GM18499 (cell line): Measurements from ENCODE around the gene LYVE1.
A peak's percentile ranks its signal among the peaks of the same experiment; 100 is the strongest.

Experiments
- ATAC-seq: cut with Tn5 transposase; IDR thresholded peaks from one replicate; pipeline ENCODE4 v1.9.1; 2021; ENCODE audit warnings: moderate number of reproducible peaks; ENCODE audit not compliant: insufficient read depth, unreplicated experiment

LYVE1 gene

DNA sequence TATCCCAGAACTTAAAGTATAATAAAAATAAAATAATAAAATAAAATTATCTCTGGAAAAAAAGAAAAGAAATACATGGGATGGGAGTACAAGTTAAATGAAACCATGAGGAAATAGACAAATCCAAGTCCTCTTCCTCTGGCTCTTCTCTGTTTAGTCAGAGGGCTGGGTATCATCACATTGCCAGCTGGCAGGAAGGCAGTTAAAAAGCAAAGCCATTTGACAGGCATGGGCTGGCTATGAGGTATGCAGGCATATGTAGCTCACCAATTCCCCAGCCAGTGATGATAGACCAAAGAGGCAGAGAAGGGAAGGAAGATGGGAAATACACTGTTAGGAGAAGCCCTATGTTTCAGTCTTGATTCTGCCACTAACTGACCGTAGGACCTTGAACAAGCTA, 6.5 kb downstream of the LYVE1 start:
- no peak for ATAC-seq

DNA sequence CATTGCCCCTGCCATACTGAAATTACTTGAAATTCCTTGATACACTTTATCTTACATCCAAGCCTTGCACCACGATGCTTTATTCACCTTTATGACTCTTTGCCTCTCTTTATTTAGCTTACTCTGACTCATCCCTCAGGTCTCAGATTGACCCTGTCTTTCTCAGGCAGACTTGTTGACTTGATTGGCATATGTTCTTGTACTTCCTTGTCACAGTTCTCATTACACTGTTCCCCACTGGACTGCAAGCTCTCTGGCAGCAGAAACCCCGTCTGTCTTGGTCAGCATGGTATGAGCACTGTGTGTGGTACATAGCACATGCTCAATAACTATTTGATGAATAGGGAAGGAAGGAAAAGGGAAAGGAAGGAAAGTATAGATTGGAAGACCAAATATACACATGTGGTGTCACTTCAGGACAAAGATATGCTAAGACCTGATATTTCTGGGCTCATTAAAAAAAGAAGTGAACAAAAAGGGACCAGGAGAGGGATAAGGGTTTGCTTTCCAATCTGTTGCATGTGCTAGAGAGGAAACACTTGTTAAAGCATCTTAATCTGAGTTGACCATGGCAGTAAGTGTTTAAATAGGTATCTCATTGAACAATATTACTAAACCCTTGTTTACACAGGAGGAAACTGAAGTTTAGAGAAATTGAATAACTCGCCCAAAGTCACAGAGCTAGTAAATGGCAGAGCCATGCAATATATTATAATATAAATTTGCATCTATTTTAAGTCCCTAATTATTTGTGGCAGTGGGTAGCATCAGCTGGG, 7.2 kb downstream of the LYVE1 start:
- ATAC-seq: no peak

DNA sequence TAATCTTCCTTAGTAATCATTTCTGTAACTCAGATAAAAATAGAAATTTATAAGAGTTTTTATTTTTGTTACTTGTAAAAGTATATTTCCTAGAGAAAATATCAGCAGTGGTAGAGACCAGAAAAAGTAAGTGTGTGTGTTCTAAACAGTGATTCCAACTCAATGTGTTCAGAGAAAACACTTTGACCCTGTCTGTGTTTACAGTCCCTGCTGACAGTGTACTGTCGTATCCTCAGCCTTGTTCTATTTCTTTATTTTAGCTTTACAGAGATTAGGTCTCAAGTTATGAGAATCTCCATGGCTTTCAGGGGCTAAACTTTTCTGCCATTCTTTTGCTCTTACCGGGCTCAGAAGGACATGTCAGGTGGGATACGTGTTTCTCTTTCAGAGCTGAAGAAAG, 10.2 kb downstream of the LYVE1 start:
- no peak for ATAC-seq

DNA sequence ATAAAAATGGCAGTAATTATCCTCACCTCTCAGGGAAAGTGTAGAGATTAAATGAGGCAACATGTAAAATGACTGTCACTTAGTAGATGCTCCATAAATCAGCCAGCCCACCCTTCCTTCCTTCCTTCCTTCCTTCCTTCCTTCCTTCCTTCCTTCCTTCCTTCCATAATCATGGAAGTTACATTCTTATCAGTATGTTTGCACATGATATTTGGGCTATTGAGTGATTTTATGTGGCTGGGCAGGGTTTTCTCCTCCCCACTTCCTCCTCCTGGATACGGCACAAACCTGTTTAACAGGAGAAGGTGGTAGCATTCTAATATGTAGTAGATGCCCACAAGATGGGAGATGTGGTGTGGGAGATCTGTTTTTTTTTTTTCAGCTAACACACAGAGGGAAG, 11.9 kb downstream of the LYVE1 start:
- ATAC-seq: no peak

DNA sequence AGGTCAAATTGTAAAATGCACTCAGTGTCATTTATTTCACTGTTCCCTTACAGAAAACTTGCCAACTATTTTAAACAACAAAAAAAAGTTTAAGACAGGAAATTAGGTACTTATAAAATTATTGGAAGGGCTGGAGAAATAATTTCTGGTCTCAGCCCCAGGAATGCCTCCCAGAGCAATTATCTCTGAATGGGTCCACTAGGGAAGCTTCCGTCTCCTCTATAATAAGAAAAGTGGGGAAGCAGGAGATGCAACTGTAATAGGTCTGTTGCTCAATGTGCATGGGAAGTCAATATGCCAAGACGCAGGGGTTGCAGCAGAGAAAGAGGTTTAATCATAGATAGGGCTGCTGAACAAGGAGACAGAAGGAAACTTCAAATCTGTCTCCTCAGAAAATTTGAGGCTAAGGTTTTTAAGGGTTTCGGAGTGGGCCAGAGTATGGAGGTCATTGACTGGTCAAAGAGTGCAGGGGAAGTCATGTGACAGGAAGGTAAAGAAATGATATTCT, 16.6 kb downstream of the LYVE1 start:
- no peak for ATAC-seq

DNA sequence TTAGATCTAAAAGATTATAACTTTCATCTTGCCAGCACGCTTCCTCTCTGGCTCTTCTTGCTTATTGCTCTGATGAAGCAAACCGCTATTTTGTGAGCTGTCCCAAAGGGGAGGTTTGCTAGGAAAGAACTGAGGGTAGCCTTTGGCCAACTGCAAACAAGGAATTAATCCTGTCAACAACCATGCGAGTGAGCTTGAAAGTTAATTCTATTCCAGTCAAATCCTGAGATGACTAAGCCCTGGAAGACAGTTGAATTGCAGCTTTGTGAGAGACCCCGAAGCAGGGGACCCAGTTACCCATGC, 17.2 kb downstream of the LYVE1 start:
- no peak for ATAC-seq

DNA sequence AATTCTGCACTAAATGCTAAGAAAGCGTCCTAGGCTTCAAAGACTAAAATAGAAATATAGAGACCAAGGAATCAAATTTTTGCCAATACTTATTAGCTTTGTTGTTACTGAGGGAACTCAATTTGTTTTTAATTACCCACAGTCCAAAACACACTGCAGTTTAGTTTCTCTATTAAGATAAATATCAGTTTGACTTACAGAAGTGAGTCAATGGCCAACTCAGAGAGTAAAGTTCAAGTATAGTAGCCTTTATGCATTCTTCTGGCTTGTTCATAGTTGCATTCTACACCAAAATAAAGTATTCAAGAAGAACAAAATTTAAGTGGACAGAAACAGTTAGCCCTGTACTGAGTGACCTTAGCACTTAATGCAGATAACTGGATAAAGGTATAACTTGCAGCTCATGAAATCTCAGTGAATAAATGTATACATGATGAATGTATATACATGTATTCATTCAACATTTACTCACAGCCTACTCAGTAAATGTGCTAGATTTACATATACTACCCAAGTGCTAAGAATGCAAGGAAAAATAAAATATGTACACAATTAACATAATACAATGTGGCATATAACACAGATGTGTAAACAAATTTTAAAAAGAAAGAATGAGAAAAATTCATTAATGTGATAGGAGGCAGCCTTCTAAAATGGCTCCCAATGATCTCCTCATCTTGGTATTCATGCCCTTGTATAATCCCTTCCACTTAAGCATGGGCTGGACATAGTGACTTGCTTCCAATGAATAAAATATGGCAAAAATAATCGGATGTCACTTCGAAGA, 17.8 kb downstream of the LYVE1 start:
- ATAC-seq: no peak

DNA sequence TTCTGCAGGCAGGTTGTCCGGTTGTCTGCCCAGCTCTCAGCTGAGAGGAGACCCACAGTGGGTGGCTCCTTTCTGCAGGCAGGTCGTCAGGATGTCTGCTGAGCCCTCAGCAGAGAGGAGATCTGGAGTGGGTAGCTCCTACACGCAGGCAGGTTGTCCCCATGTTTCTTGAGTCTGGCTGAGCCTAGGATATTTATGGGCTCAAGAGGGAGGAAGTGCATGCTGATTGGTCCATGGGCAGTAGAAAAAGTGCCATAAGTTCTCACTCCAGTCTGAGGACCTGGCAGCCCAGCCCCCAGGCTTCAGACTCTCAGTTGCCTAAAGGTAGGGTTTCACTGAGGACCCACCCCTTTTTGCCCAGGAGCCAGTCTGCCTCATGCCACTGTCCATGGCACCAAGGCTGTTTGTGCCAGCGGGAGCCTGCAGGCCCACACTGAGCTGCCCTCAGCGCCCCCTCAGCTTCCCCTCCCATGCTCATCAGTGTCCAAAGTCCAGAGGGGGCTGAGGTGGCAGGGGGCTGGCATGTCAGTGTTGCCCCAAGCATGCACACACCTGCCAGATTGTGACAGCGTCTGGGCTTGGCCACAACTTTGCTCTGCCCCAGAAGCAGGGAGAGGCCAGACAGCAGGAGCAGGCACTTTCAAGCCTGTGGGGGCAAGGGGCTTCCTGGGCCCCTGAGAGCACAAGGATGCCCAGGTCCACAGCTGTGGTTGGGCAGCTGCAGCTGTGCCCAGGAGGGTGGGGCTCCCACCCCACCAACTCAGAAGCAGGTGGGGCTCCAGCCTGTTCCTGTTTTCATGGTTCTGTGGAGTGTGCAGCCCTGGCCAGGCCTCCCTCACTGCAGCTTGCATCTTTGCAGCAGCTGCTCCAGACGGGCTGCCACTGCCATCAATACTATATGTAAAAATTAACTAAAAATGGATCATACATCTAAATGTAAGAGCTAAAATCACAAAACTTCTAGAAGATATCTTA, 23.7 kb downstream of the LYVE1 start:
- ATAC-seq: no peak

DNA sequence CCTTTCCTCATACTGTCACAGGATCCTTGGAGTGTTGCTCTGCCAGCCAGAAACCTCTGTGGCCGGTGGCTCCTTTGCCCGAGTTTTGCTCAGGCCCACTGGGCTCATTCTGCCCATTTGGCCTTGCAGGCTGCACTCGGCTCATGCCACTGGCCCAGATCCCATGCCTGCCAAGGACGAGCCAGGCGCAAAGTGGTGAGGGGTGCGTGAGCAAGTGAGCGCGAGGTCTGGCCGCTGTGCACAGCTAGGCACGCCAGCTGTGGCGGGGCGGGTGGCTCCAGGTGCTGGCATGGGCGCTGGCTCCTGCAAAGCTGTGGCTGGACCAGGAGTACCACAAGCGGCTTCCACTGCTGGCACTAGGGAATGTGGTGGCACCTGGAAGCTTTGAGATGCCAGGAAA, 24.7 kb downstream of the LYVE1 start:
- no peak for ATAC-seq

DNA sequence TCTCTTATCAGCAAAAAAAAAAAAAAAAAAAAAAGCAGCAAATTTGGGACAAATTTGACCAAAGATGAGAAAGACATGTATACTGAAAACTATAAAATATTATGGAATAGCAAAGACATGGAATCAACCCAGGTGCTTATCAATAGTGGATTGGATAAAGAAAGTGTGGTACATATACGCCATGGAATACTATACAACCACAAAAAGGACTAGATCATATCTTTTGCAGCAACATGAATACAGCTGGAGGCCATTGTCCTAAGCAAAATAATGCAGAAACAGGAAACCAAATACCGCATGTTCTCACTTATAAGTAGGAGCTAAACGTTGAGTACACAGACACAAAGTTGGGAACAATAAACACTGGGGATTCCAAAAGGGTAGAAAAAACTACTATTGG, 25.7 kb downstream of the LYVE1 start:
- no peak for ATAC-seq

DNA sequence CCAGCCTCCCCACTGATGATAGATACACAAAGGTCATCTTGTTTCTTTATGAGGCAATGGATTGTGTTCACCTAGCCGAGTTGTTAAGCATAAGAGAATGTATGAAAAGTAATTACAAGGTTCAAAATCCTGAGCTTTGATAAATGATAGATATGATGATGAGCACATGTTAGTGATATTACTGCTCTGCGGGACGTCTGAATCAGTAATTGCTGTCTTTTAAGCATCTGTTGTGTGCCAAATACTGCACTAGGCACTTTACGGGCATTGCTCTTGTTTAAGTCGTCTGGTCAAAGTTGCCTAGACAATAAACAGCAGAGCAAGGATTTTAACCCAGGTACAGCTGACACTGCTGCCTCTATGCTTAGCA, 26.9 kb downstream of the LYVE1 start:
- ATAC-seq: no peak

DNA sequence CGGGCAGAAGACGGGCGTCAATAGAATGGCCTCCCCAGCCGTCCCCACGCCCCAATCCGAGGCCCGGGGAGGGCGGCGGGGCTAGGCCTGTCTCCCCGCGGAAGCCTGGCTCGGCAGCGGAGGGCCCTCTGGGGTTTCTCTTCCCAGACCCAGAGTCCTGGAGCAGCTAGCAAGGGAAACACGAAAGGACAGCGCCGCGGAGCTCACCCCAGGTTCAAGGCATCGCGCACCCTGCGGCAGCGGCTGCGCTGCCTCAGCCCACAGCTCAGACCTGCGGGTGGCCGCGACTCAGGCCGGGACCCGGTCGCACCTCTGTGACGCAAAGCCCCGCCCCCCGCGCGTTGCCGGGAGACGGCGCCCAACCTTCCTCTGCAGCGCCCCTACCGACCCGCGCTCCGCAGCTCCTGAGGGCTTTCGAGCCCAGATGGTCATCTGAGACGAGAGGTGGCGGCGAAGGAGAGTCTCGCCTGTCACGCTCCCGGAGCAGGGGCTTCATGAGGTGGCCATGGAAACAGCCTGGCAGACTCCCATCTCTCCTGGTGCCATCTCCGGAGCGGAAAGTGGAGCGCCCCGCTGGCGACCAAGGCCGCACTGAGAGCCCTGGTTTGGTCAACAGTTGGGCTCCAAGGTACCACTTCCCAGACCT, 27.4 kb downstream of the LYVE1 start, which contains the start of gene RNF141:
Gene RNF141, minus strand, starts transcription at position 273 of the 646 bp plus-strand sequence. CDS start 7,029 bp downstream, outside the sequence.
- peak; percentile 85 for ATAC-seq

DNA sequence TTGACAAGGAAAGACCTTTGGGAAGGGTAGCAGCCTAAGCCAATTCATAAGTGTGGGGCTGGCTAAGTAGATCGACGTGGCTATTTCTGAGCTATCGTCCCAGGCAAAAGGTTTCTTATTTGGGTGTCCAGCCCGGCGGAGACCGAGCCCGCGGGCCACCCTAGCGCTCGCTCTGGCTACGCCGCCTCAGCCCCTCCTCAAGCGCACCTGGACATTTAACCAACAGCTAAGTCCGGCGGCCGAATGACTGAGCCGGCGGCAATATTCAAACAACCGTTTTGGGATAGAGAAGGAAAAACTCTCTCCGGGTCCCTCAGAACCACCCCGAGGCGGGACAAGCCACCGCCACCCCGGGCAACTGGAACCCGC, 27.9 kb downstream of the LYVE1 start:
- ATAC-seq: peak; percentile 9

DNA sequence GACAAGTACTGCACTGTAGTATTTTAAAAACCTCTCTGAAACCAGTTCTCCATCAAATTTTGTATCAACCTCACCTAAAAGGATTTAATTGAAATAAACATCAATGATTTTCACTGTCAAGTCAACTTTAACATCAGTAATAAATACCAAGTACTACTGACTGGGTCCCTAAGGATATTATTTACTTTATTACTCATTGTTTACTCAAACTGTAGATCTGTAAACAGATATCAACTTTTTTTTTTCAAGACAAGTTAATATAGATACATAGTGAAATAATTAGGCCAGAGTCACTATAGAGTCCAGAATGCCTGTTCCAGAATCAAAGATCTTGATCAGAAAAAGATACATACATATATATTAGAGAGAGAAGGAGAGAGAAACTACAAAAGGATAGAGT, 29.1 kb downstream of the LYVE1 start:
- no peak for ATAC-seq

DNA sequence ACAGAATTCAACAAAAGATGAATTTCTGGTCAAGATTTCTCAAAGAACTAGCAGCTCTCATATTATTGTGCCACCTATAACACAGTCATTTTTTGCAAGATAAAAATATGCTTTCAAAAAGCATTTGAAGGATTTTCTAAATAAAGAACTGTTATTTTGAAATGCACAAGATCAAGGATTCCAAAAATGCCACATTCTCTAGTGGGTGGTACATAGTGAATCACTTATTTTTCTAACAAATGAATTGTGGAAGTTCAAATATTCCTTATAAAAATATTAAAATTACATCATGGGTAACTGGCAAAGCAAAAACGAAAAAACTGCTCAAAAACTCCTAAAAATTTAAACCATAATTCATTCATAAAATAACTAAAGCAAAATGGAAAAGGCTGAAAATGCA, 29.5 kb downstream of the LYVE1 start:
- ATAC-seq: no peak

DNA sequence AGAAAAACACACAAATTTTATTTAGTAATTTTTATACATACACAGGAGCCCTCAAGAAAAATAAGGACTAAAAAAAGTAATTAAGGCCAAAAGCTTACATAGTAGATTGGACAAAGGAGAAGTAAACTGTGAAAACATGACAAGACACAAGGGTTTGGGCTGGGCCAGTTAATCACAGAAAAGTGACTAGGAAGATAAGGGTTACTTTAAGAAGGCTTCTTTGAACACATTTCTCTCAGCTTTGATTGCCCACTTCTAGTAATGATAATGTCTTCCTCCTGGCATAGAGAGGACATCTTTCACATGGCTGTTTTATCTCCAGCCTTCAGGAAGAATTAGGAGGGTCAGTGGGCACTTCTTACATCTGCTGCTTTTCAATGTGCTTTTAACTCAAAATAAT, 30.9 kb downstream of the LYVE1 start:
- ATAC-seq: no peak

DNA sequence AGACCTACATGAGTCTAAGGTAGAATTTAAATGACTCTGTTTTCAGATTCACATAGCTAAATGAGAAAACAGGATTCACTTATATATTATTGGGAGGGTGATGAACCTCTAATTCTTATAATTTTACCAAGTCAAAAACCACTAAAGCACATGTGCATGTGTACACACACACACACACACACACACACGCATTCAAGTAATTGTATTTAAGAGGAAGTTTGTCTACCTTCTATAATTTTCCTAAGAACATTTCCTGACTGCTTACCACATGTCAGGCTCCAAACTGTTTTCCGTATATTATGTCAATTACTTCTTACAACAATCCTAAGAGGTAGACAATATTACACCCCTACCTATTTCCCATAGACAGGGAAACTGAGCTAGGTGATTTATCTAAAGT, 34.1 kb downstream of the LYVE1 start:
- no peak for ATAC-seq

DNA sequence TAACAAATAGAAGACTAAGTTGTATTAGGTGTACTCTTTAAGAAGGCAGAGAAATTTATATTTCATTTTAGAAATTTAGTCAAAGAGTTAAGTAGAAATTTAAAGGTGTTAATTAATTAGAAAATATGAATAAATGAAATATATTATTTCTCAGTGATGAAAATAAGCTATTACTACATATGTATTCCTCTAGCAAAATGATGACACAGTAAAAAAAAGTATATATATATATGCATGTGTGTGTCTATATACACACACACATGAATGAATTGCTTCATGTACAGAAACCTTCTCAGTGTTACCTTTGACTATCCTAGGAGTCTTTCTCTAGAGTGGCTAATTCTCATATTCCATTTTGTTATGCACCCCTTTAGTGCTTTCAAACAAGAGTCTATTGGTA, 35.1 kb downstream of the LYVE1 start:
- ATAC-seq: no peak

DNA sequence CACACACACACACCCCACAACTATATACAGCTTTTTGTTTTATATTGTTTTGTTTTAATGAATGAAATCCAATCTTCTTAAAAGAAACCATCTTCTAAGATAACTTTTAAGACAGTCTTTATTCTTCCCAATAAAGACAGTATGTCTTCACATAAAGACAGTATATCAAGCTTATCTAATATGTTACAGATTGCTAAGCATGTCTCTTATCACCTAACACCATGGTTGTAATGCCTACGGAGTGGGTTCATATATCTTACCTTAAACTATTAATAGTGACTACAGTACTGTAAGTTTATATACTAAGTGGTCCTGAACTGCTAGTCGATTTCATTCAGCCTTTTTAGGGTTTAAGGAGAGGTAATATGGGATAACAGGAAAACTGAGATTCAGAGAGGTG, 35.9 kb downstream of the LYVE1 start:
- ATAC-seq: no peak

DNA sequence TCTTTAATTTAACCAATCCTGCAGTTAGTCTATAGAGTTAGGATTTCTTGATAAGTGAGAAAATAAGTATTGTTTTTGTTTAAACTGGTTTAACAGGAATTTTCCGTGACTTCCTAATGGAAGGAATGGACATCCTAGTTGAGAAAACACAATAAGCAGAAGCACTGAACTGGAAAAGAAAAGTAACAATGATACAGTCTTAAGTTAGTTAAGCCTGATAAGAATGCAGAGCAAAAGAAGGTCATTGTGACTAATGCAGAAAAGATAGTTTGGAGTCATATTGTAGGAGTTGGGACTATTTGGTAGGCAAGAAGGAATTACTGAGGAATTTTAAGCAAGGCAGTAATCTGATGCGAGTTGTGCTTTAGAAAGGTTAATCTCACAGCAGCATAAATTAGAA, 39.2 kb downstream of the LYVE1 start:
- ATAC-seq: no peak
